Fibroblast of pulmonary artery (primary cell): ENCODE results near the gene SRRM4.
A peak's percentile ranks its signal among the peaks of the same experiment; 100 is the strongest.

Source experiments
- DNase-seq: peaks from one replicate; pipeline ENCODE4 v3.0.0-alpha.2; 2010; ENCODE audit warnings: low read depth
- H3K4me3 ChIP-seq: replicated peaks from 2 replicates; pipeline ENCODE4 v1.5.1; 2011; ENCODE audit warnings: low read depth, mild to moderate bottlenecking, control low read depth, low read length, moderate library complexity
- TF ChIP-seq, protein P1 (sequence below): IDR thresholded peaks from 2 replicates; pipeline ENCODE4 v1.5.1; 2011; ENCODE audit warnings: mild to moderate bottlenecking, control low read depth, low read length, inconsistent platforms; ENCODE audit errors: missing control alignments

SRRM4 gene

DNA sequence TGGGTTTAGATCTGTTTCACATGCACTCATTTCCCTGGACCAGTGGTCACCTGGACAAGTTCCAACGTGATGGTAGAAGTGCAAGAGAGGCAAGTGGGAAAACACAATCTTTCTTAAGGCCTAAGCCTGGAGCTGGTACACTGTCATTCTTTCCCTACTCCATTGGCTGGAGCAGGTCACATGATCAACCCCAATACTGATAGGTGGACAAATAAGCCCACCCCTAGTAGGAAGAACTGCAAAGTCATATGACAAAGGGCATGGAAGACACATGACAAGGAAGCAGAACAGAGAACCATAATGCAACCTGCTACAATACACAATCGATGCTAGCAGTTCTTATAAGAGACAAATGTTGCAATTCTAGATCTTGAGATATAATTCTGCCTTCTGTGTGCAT, 66.3 kb downstream of the SRRM4 start:
- DNase-seq: no peak
- H3K4me3 ChIP-seq: no peak overlapping the region
- TF ChIP-seq, protein P1, sequence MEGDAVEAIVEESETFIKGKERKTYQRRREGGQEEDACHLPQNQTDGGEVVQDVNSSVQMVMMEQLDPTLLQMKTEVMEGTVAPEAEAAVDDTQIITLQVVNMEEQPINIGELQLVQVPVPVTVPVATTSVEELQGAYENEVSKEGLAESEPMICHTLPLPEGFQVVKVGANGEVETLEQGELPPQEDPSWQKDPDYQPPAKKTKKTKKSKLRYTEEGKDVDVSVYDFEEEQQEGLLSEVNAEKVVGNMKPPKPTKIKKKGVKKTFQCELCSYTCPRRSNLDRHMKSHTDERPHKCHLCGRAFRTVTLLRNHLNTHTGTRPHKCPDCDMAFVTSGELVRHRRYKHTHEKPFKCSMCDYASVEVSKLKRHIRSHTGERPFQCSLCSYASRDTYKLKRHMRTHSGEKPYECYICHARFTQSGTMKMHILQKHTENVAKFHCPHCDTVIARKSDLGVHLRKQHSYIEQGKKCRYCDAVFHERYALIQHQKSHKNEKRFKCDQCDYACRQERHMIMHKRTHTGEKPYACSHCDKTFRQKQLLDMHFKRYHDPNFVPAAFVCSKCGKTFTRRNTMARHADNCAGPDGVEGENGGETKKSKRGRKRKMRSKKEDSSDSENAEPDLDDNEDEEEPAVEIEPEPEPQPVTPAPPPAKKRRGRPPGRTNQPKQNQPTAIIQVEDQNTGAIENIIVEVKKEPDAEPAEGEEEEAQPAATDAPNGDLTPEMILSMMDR: no peak

DNA sequence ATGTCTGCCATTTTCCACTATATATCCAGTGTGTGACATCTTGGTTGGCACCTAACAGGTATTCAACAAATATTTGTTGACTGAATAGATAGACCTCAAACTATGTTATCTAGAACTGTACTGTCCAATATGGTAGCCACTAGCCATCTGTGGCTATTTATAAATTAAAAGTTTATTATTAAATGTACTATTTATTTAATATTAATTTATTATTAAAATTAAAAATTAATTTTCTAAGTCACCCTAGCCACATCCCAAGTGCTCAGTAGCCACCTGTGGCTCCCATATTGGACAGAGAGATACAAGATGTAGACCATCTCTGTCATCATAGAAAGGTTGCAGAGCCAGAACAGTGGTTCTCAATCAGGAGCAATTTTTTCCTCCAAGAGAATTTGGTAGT, 69.3 kb downstream of the SRRM4 start:
- no peak for DNase-seq
- TF ChIP-seq, protein P1: no peak
- H3K4me3 ChIP-seq: no peak overlapping the region

DNA sequence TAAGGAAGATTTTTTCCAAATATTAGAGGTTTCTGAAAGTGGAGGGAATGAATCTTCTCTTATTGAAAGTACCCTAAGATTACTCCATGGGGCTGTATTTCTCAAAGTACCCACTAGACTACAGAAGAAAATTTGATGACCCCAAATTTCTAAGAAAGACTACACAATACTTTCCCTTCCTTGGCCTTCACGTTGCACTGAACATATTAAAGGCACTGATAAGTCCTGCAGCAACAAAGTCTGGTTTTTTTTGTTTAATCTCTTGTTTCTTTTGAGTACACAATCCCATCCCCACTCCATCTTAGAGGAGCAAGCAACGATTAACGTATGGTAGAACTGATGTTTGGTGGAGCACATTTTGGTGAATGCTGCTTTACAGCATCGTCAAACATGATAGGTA, 70.1 kb downstream of the SRRM4 start:
- no peak for DNase-seq
- H3K4me3 ChIP-seq: no peak overlapping the region
- TF ChIP-seq, protein P1: no peak

DNA sequence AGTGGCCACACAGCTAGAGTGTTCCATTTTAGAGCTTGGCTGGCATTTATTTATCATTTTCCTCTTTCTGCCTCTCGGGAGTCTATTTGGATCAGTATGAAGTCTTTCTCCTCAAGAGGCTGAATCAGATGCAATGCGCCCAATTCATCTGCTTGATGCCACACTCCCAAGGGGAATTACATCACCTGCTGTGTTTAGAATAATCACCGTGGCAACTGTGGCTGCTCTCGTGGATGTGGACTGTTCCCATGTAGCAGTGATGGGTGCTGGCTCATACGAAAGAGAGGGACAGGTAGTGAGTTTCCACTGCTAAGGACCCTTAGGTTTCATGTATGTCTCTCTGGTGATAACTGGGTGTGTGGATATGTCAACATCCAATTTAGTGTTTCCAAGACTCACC, 70.7 kb downstream of the SRRM4 start:
- no peak for DNase-seq
- TF ChIP-seq, protein P1: no peak
- no peak overlapping the region for H3K4me3 ChIP-seq

- TF ChIP-seq, protein P1: no peak
- no peak for DNase-seq
- no peak overlapping the region for H3K4me3 ChIP-seq
Observed at GRCh38 chr12:119055977-119056376, 74.6 kb downstream of the SRRM4 start.

GRCh38 chr12:119060847-119061796, 79.8 kb downstream of the SRRM4 start:
- no peak overlapping the region for H3K4me3 ChIP-seq
- DNase-seq: peak; percentile 51
- TF ChIP-seq, protein P1: no peak
